Mucosa of rectum (tissue), 2 donors: ENCODE data around the gene DCTD.

Source experiments
- H3K27ac ChIP-seq, 2 donors: one replicate each; pipeline ENCODE4 v1.7.0; 2013; ENCODE audit warnings: inconsistent platforms in 2 of 2, low read depth in 2 of 2, low read length in 2 of 2
- H3K27me3 ChIP-seq, 2 donors: one replicate each; pipeline ENCODE4 v1.7.0; 2013; ENCODE audit warnings: low read length in 2 of 2; ENCODE audit not compliant: control insufficient read depth in 2 of 2, insufficient read depth in 2 of 2
- H3K36me3 ChIP-seq, 2 donors: one replicate each; pipeline ENCODE4 v1.7.0; 2013; ENCODE audit warnings: low read length in 2 of 2; ENCODE audit not compliant: control insufficient read depth in 2 of 2, insufficient read depth in 2 of 2
- H3K4me1 ChIP-seq, 2 donors: one replicate each; pipeline ENCODE4 v1.7.0; 2013; ENCODE audit warnings: low read length in 2 of 2, mild to moderate bottlenecking in 1 of 2; ENCODE audit not compliant: control insufficient read depth in 2 of 2, insufficient read depth in 2 of 2
- H3K4me3 ChIP-seq, 2 donors: one replicate each; pipeline ENCODE4 v1.7.0; 2013; ENCODE audit warnings: low read length in 2 of 2
- H3K9ac ChIP-seq, 2 donors: one replicate each; pipeline ENCODE4 v1.7.0; 2013; ENCODE audit warnings: low read length in 2 of 2, low read depth in 1 of 2, mild to moderate bottlenecking in 1 of 2
- H3K9me3 ChIP-seq, 2 donors: one replicate each; pipeline ENCODE4 v1.7.0; 2013; ENCODE audit warnings: low read length in 2 of 2; ENCODE audit not compliant: control insufficient read depth in 2 of 2
- donor health status: healthy.
- donor health status: Normal muscosa, but diverticular disease.

Gene DCTD

DNA sequence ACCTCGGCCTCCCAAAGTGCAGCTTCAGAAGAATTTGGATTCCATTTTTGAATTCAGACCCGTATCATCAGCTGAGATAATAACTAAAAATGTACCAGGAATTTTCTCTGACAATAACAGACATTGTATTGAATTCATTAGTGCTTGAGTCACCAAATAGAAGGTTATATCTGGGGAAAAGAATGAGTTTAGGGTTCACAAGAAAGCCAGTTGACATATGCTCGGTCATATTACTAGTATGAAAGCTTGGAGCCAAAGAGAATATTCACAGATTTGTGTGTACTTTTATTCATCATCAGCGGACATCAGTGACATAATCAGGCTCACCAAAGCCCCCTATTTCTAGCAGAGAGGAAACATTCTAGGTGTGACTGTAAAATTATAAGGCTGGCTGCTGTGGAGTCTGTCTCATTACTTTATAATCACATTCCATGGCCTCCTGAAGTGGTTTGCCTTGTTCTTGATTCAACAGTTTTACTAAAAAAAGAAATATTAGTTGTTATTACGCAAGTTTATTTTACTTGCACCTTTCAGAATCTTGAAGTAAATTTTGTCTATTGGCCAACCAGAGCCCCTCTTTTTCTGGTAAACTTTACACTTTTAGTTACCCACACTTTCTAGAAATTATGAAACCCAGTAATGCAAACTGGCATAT lies 14.6 kb upstream of the DCTD start:
- Histone ChIP-seq H3K27ac (no peak overlapping the region), H3K27me3 (peaks cover 0 to 3% of the 10 kb centered on the region in 2 donors)

DNA sequence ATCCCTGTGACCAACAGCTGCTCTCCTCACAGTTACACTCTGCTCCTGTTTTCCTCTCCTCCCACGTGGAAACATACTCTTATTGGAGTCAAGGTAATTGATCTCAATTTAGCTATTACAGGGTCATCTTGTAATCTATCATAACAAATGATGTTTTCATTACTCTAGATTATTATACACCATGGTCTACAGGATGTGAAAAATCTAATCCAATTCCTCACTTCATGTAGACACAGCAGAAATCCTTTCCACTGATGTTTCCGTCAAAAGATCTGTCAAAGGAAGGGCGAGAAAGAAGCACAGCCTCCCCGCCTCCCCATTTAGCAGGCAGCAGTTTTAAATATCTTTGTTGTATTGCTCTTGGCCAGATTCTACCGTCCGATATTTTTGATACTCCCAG lies 13.7 kb upstream of the DCTD start:
- H3K9ac ChIP-seq = no peak overlapping the region
- H3K27ac ChIP-seq = no peak overlapping the region
- no peaks in the 10 kb centered on the region for H3K9me3 ChIP-seq
- no peaks in the 10 kb centered on the region for H3K36me3 ChIP-seq
- H3K27me3 ChIP-seq = peaks cover 0 to 3% of the 10 kb centered on the region in 2 donors
- no peak overlapping the region for H3K4me3 ChIP-seq
- H3K4me1 ChIP-seq = no peaks in the 10 kb centered on the region

More for the DNA sequence above, 14.6 kb upstream of the DCTD start:
- Histone ChIP-seq H3K9me3 (no peaks in the 10 kb centered on the region), H3K36me3 (no peaks in the 10 kb centered on the region), H3K9ac (no peak overlapping the region), H3K4me3 (no peak overlapping the region), H3K4me1 (no peaks in the 10 kb centered on the region)

DNA sequence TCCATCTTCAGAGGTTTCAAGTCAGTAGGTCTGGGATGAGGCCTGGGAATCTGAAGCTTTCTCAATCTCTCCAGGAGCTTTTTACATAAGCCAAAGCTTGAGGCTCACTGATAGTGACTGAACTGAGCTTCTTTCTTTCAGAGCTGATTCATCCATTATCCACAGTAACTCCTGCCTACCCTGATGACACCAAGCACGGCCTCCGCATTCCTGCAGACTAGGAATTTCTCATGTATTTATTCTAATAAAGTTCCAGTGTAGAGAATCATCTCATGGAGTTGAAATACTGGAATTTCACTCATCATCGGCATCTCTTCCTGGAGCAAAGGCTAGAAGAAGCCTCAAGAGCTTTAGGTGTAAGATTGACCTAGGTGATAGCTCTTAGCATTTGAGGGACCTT lies 12.1 kb upstream of the DCTD start:
- Histone ChIP-seq H3K9ac (no peak overlapping the region), H3K36me3 (no peaks in the 10 kb centered on the region), H3K27ac (no peak overlapping the region), H3K27me3 (peaks cover 0 to 3% of the 10 kb centered on the region in 2 donors), H3K9me3 (no peaks in the 10 kb centered on the region), H3K4me1 (no peaks in the 10 kb centered on the region), H3K4me3 (no peak overlapping the region)

DNA sequence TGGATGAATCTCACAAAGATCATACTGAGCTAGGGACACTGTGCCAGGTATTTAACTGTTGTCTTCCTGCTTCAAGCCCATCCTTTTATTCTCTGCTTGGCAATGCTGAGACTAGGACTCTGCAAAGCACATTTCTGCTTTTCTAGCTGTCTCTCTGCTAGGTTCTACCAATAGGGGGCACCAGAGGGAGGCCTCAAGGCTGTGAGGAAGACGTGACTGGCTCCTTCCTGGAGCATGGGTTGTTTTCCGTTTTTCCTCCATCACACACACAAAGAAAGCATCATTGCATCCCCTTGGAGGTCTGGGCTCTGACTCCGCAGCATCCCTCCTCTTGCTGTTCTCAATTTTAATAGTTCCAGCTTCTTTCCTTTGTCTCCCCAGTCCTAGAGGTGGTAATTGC lies 10.9 kb upstream of the DCTD start:
- Histone ChIP-seq H3K27me3 (peaks cover 0 to under 1% of the 10 kb centered on the region in 2 donors), H3K9ac (no peak overlapping the region), H3K27ac (no peak overlapping the region), H3K4me1 (no peaks in the 10 kb centered on the region), H3K9me3 (no peaks in the 10 kb centered on the region), H3K36me3 (no peaks in the 10 kb centered on the region), H3K4me3 (no peak overlapping the region)

DNA sequence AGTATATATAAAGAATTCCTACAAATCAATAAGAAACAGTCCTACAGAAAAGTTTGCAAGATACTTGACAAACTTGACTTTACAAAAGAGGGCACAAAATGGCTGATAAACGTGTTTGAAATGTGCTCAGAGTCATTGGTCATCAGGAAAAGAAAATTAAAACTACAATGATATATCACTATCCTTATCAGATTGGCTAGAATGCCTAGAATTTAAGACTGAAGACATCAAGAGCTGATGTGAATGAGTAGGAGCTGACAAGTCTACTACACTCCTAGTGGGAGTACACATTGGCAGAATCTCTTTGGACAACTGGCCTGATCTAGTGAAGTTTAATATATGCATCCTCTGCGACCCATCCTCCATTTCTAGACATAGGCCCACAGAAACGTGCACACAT lies 10.3 kb upstream of the DCTD start:
- Histone ChIP-seq H3K27me3 (no peaks in the 10 kb centered on the region), H3K4me3 (no peak overlapping the region), H3K9ac (no peak overlapping the region), H3K9me3 (no peaks in the 10 kb centered on the region), H3K36me3 (no peaks in the 10 kb centered on the region), H3K27ac (no peak overlapping the region), H3K4me1 (peaks cover 0 to 4% of the 10 kb centered on the region in 2 donors)

DNA sequence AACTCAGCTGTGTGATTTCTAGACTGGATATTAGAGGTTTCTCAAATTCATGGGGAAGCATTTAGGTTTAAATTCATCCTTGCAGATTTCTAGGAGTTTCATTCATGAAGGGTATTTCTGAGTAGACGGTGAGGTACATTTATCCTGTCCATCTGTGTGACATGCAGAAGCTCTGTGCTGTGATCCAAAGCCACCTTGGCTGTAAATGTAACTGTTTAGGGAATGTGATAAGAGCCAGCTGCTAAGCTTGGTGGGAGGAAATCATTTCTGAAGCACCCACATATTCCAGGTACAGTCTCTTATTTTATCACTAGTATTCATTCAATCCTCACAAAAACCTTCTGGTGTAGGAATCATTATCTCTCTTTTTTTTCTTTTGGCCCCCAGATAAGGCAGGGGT lies 8.7 kb upstream of the DCTD start:
- H3K27me3 ChIP-seq = no peaks in the 10 kb centered on the region
- H3K4me1 ChIP-seq = peaks cover 4% of the 10 kb centered on the region in 2 donors
- no peak overlapping the region for H3K4me3 ChIP-seq
- H3K27ac ChIP-seq = no peak overlapping the region
- no peak overlapping the region for H3K9ac ChIP-seq
- H3K36me3 ChIP-seq = no peaks in the 10 kb centered on the region
- H3K9me3 ChIP-seq = no peaks in the 10 kb centered on the region

DNA sequence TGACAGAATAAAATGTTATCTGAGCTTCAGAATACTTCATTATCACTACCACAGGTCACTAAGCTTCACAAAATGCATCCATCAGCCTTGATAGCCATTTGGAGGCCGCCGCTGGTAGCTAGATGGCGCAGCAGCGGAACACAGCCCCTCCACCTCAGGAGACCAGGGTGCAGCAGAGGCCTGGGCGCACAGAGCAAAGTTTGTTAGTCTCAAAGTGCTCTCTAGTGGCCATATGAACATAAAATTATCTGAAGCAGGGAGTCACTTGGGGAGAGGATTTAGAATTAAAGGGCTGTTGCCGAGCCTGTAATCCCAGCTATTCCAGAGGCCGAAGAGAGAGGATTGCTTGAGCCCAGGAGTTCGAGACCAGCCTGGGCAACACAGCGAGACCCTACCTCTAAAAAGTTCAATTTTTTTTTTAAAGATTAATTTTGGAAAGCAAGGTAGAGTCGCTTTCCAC lies 8.1 kb upstream of the DCTD start:
- Histone ChIP-seq H3K27ac (no peak overlapping the region), H3K27me3 (no peaks in the 10 kb centered on the region), H3K36me3 (no peaks in the 10 kb centered on the region), H3K4me3 (no peak overlapping the region), H3K9me3 (no peaks in the 10 kb centered on the region), H3K9ac (no peak overlapping the region), H3K4me1 (peaks cover 4% of the 10 kb centered on the region in 2 donors)

DNA sequence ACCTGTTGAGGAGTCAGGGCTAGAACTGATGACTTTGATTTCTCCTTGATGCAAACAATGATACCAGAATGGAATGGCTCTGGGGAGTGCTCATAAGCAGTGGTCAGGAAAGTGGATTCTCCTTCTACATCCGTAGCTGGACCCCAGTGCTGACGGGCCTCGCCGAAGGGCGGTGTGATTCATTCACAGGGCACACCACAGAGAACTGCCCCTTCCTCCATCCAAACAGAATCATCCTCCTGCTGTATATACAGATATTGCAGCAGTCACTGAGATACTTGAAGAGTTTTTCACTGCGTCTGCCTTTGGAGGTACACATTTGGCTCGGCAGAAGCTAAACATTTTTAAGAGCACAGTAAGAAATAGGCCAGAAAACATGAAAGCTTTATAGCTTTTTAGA lies 7.3 kb upstream of the DCTD start:
- H3K36me3 ChIP-seq = no peaks in the 10 kb centered on the region
- no peak overlapping the region for H3K4me3 ChIP-seq
- no peaks in the 10 kb centered on the region for H3K27me3 ChIP-seq
- H3K27ac ChIP-seq = no peak overlapping the region
- H3K9ac ChIP-seq = no peak overlapping the region
- no peaks in the 10 kb centered on the region for H3K9me3 ChIP-seq
- H3K4me1 ChIP-seq = peaks cover 4% of the 10 kb centered on the region in 2 donors

DNA sequence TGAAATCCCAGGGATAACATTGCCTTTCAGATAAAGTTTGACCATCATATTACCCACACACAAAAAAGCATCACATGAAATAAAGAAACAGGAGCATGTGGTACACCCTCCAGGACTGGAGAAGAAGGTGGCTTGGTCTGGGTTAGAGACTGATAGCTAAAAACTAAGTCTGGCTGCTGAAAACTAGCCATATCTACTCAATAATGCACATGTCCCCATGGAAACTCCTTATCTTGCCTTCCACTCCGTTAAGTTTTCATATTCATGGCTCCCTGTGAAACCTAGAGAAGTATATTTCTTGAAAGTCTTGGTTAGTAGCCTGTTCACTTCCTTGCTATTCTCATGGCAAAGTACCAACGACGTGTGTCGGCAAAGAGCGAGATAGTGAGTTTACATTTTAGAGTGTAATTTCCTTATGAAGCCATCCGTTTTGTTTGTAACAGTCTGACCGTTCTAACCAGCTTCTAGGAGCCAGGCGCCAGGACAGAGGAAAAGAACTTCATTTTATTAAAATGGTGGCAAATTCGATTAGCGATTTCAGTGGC lies 6.7 kb upstream of the DCTD start:
- no peaks in the 10 kb centered on the region for H3K27me3 ChIP-seq
- H3K9me3 ChIP-seq = no peaks in the 10 kb centered on the region
- peaks cover 4 to 5% of the 10 kb centered on the region in 2 donors for H3K4me1 ChIP-seq
- H3K36me3 ChIP-seq = no peaks in the 10 kb centered on the region
- H3K4me3 ChIP-seq = no peak overlapping the region
- no peak overlapping the region for H3K27ac ChIP-seq
- H3K9ac ChIP-seq = no peak overlapping the region

DNA sequence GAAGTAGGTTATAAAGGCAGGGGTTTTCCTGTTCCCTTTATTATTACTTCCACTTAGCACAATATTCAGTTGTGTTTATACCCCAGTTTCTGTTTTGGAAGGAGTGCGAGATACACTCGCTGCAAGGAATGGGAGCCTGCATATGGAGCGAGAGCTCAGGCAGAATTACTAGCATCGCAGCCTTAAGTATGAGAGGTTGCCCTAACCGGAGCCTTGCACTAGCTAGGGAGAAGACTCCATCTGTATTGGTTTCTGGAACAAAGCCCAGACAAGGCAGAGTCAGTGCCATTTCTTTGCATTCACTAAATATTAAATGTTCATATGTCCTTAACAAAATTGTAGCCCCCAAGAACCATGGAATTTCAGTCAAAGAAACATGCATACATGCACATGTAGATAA lies 6.2 kb upstream of the DCTD start:
- H3K4me3 ChIP-seq = no peak overlapping the region

More for the DNA sequence above, 6.2 kb upstream of the DCTD start:
- H3K9me3 ChIP-seq = no peaks in the 10 kb centered on the region
- peaks cover 4 to 8% of the 10 kb centered on the region in 2 donors for H3K4me1 ChIP-seq
- H3K36me3 ChIP-seq = no peaks in the 10 kb centered on the region
- H3K27me3 ChIP-seq = no peaks in the 10 kb centered on the region
- H3K9ac ChIP-seq = no peak overlapping the region
- H3K27ac ChIP-seq = no peak overlapping the region
